Hematopoietic multipotent progenitor cell (in vitro differentiated cells): ENCODE measurements around the gene CERS3. TPM values are rescaled to one million over a fixed set of nuclear protein-coding genes. Genes with fewer than 3 reads are reported as not detected.

Experiments
- DNase-seq, 3 donors: peaks; one replicate each; pipeline ENCODE4 v3.0.0-alpha.2; 2011 to 2015; ENCODE audit warnings: low read depth in 2 of 3, low spot score in 2 of 3
- total RNA-seq: library from RNA; depleted of rRNA; stranded (reverse); fragments of >200 nt; gene quantifications from one replicate; pipeline ENCODE4 v1.2.3, GENCODE V29; 2012

CERS3 gene
- total RNA-seq, 1 donor = under 0.01 TPM

GRCh38 chr15:100531204-100531603, 2.5 kb upstream of the CERS3 start:
- no peak for DNase-seq

GRCh38 chr15:100529556-100529955, 806 bp upstream of the CERS3 start:
- DNase-seq = no peak

DNA sequence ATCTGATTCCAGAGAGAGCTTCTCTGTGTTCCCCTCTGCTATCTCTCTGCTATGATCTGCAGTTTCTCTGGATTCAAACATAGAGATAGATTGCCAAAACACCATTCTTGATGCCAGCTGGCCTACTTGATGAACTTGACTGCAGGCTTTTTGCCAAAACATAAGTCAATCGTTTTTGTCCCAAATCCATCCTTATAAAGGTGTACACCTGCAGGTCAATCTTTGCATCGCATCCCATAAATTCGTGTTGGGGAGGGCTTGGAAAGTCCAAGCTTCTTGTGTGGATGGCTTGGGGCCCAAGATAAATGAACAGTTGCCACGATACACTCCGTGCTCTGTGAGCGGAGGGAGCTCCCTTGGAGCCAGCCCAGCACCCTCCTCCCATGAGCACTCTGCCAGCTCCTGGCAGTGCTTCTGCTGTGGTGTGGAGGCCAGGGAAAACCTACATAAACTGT, 2.7 kb downstream of the CERS3 start:
- no peak for DNase-seq

DNA sequence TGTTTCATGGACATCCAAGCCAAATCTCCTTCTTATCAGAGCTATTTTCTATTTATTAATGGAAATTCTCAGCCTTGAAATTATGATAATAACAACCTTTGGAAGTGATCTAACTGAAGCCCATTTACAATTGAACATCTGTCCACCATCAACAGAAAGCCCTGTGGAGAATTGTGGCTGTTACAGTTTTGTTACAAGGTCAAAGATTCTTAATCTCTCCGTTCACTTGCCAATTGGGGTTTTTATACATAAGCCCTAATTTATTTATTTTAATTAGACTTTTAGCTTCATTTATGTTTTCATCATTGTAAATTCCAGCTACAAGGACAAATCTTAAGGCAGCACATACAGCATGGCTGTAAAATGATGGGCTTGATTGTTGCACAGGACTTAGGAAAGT, 3.3 kb downstream of the CERS3 start:
- DNase-seq = no peak

DNA sequence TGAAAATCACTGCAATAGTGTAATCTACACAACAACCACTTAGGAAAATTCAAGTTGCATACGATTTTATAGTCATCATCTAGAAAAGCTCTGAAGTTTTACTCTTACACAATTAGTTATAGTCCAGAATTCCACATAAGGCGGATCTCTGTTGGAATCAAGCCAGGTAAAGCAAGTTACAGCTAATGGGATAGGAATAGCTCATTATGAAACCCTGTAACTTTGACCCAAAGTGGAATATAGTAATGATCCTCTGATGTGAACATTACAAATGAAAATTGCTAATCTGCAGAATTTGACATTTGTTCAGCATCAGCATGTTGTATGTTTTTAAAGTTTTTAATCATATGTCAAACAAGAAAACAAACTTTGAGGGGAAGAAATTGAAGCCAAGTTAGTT, 4.4 kb downstream of the CERS3 start:
- no peak for DNase-seq

- no peak for DNase-seq
Observed at GRCh38 chr15:100521907-100522306, 6.8 kb downstream of the CERS3 start.

GRCh38 chr15:100520132-100520921, 8.4 kb downstream of the CERS3 start:
- DNase-seq = peak in 2 of 3 donors; percentile 1 to 13

DNA sequence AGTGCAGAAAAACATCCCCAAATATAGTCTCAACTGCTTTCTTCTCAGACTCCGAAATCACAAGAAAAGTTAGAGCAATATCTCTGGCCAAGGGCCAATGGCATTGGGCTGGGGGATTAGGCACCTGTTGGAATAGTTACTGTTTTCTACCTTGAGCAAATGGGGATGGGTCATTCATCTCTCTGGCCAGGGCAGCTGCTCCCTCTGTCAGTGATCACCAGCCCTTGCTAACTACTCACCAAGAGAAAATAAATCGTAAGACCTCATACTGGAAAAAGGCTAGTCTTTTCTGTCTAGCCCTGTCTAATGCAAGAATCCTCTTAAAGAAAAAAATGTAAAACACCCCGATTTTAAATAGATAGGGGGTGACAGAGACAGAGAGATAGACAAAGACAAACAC, 10.9 kb downstream of the CERS3 start:
- no peak for DNase-seq

DNA sequence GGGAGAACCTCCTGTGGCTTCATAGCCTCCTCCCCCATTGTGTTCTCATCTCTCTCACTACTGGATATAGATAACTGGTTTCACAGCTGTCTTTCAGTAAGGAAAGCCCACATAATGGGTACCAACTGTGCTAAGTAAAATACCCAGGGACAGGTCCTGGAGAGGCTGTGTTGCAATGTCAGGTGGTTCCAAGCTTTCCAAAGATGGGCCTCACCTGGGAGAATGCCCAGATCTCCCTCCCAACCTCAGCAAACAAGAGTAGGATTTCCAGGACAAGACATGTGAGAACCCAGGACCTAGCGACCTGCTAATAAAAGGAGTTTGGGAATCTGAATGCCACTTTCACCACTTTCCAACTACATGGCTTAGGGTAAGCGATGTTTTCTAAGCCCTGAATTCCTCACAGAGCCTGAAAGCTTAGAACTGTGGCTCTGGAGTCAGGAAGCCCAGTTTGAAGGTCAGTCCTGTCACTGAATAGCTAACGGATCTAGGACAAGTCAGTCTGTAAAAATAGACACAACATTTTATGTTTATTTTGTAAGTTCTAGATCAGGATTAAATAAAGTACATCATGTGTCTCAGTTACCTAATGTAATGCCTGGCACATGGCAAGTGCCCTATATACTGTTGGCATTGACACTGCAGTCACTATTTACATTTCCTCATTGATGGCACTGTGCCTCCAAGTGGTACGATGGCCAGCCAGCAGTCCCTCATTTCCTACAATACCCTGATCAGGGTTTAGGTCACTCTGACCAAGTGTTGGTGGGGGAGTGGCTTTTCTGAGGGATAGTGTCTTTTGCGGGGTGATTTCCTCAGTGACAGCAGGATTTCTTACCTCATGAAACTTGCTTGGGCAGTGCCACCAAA, 11.9 kb downstream of the CERS3 start:
- no peak for DNase-seq

- DNase-seq = no peak
Observed at GRCh38 chr15:100515758-100516157, 13.0 kb downstream of the CERS3 start.

GRCh38 chr15:100508641-100509300, 20.0 kb downstream of the CERS3 start:
- no peak for DNase-seq

DNA sequence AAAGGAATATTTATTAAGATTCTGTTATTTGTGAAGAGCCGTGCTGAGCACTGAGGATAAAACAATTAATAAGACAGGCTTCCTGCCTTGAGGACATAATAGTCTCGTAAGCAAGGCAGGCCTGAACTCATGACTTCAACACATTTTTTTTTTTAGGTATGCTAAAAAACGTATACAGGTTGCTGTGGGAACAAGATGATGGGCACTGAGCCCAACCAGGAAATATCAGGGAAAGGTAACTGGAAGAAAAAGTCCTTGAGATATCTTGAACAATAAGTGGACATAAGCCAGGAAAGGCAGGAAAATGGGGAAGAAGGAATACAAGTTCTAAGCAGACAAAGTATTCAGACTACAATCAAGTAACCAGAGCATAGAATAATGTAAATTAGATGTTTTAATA, 26.1 kb downstream of the CERS3 start:
- DNase-seq = no peak

DNA sequence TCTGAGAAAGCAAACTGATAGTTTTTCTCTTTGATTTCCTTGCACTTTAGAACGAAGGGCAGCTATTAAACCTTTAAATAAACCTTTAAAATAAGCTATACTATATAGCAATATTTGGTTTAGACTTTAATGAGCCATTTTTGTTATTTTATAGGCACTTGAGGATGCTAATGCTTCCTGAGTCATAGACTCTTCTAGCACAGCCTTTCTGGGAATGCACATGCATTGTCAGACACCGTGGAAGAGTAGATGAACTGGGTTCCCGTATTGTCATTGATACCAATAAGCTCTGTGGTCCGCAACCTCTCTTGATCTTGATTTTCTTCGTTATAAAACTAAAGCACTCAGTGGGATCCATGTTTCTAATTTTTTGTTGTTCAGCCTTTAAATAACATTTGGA, 27.6 kb downstream of the CERS3 start:
- no peak for DNase-seq

GRCh38 chr15:100500226-100500990, 28.3 kb downstream of the CERS3 start:
- no peak for DNase-seq

- no peak for DNase-seq
Observed at GRCh38 chr15:100495861-100496260, 32.9 kb downstream of the CERS3 start.

- DNase-seq = no peak
Observed at GRCh38 chr15:100493213-100493612, 35.5 kb downstream of the CERS3 start.

- DNase-seq = no peak
Observed at GRCh38 chr15:100484443-100484842, 44.3 kb downstream of the CERS3 start.

- no peak for DNase-seq
Observed at GRCh38 chr15:100483370-100483769, 45.4 kb downstream of the CERS3 start.

DNA sequence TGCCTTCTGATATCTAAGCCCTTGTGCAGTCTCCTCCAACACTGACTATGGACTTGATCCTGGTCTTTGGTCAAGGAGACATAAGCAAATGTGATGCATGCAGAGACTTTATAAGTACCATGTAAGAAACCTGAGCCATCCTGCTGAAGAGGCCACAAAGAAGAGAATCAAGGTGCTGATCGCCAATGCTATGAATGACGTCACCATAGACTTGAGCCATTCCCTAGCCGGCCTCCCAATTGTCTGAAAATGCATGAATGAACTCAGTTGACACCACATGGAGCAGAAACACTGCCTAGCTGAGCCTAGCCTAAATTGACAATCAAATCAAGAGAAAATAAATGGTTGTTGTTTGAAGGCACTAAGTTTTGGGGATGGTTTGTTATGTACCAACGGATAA, 51.9 kb downstream of the CERS3 start:
- no peak for DNase-seq

- no peak for DNase-seq
Observed at GRCh38 chr15:100472736-100473135, 56.0 kb downstream of the CERS3 start.

DNA sequence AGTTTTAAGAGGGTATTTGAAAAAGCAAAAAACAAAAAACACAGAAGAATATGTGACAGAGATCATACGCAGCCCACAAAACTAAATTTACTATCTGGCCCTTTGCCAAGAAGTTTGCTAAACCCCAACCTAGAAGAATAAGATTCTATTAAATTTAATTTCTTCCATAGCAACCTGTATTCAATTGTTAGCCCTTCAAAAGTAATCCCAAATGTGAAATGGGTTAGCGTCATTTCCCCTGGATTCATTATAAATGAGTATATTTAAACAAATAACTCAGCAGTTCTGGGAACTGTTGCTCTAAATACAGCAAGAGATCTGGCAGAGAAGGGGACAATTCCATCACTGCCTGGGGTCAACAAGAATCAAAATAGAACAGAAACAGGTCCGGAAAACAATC, 56.8 kb downstream of the CERS3 start:
- DNase-seq = no peak
